Stimulated activated naive CD4-positive, alpha-beta T cell treated with Interleukin-2 at 50 U/mL for 16 hours (primary cell): ENCODE measurements around the gene CYREN.
"Not testable (repeated sequence)": the region's sequence is repeated elsewhere in the genome, so short reads cannot be mapped to it uniquely, and the experiment has no call there.

Experiments used
- DNase-seq: peaks from one replicate; lab custom pipeline; 2025; lab: John Stamatoyannopoulos, UW

Gene CYREN

GRCh38 chr7:135159359-135160085 is 11.0 kb downstream of the CYREN start:
- DNase-seq = no peak

- DNase-seq = no peak
These were observed 11.6 kb downstream of the CYREN start for GRCh38 chr7:135158874-135159273.

GRCh38 chr7:135158141-135158655 is 12.3 kb downstream of the CYREN start:
- DNase-seq = no peak

DNA sequence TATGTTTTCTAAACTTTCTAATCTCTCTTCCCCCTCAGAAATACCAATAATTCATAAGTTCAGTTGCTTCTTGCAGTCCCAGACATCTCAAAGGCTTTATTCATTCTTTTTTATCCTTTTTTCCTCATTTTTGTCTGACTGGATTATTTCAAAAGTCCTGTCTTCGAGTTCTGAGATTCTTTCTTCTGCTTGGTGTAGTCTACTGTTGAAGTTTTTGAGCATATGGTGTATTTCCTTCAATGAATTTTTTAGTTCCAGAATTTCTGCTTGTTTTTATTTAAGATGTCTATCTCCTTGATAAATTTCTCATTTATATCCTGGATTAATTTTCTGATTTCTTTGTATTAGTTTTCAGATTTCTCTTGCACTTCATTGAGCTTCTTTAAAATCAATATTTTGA is 14.2 kb downstream of the CYREN start:
- DNase-seq = no peak

- no peak for DNase-seq
These were observed 15.8 kb downstream of the CYREN start for GRCh38 chr7:135154734-135155133.

GRCh38 chr7:135152442-135152841 is 18.1 kb downstream of the CYREN start:
- DNase-seq = no peak

DNA sequence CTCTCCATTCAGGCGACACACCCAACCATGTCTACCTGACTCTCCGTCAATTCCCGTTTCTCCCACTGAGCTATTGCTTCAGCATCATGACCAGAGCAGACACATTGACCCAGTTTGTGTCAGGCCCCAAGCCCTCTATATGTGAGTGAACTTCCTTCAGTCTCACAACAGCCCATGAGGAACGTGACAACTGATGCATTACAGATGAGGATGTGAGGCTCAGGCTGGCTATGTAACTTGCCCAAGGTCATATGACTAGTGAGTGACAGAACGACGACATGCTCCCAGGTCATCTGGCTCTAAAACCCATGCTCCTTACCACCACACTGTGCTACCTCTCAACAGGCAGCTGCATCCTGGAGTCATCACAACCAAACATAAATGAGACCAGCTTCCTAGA is 19.0 kb downstream of the CYREN start:
- DNase-seq = no peak

GRCh38 chr7:135151132-135151531 is 19.4 kb downstream of the CYREN start:
- no peak for DNase-seq

DNA sequence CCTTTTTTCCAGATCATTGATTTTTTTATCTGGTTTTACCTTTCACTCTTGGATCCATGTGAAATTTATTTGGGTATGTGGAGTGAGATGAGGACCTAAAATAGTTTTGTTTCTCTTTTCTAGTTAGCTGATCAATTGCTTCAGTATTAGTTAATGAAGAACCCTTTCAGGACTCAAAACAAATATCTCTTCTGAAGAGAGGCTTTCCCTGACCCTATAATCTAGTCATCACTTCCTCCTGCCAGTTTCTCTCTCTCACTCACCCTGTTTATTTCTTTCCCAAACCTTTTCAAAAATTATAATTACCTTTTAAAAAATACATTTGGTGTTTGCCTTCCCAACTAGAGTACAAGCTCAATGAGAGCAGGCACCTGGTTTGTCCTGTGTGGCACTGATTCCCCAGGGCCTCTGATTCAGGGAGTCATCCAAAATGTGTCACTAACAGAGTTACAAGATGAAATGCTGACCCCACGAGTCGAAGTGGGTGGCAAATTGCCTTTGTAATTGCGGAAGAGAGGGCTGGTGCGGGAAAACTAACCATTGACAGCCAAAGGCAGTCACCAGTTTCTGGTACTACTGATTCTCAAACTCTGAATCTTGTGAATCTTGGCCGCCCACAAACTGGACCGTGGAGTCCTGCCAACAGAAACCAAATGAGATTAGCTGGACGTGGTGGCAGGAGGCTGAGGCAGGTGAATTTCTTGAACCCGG is 20.3 kb downstream of the CYREN start:
- no peak for DNase-seq

GRCh38 chr7:135147899-135148721 is 22.4 kb downstream of the CYREN start, which contains the start of gene TMEM140:
Gene TMEM140 (plus strand): TSS chr7:135148072. CDS start chr7:135164442, 16,370 bp downstream.
- peak; percentile 48 for DNase-seq

- no peak for DNase-seq
These were observed 23.1 kb downstream of the CYREN start for GRCh38 chr7:135147341-135147898.

DNA sequence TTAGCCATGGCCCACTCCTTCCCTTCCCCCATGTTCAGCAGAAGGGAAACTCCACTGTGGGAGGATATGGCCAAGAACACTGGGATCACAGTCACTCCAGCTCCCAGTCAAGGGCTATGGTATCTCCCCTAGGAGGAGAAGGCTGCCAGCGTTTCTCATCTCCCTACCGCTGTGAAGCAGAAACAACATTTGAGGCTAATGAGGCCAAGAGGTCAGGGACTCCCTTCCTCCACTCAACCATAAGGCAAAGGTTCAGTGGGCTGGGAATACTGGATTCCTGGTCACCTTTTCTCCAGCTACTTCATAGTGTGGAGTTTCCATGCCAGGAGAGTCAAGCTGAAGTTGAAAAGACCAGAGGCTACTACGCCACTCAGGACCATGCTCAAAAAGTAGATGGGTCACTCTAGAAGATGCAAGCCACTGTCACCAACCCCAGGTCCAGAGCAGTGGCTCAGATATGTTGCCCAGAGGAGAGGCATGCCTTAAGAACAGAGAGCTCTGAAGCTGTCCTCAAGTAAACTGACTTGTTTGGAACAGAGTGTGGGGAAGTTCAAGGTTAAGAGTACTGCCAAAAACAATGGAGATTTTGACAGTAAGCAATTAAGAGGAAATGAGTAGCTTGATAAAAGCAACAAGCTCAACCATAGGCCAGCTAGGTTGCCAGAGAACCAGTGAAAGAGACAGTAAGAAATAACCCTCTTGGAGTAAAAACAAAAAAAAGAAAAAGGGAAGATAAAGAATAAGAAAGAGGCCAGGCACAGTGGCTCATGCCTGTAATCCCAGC is 26.4 kb downstream of the CYREN start:
- no peak for DNase-seq

DNA sequence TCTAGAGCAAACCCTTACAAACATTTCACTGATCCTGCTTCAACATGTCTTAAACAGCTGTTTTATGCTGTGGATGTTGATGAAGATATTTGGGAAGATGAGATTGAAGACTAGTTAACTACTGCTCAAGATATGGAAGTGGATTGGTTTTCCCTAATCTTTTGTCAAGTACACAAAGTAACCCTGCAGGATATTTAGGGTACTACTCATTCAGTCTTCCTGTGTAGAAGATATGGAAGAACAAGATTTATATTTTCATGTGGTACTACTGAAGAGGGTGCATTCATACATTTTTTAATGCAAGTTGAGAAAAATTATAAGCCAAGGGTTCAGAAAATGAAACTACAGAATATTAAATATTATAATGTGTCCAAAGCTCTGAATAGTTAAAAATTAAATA is 40.9 kb downstream of the CYREN start:
- DNase-seq = no peak

DNA sequence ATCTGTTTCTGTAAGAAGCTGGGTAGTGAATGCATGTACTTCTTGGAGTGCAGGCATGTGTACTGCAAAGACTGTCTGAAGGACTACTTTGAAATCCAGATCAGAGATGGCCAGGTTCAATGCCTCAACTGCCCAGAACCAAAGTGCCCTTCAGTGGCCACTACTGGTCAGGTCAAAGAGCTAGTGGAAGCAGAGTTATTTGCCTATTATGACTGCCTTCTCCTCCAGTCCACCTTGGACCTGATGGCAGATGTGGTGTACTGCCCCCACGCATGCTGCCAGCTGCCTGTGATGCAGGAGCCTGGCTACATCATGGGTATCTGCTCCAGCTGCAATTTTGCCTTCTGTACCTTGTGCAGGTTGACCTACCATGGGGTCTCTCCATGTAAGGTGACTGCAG is 41.6 kb downstream of the CYREN start:
- DNase-seq = no peak

DNA sequence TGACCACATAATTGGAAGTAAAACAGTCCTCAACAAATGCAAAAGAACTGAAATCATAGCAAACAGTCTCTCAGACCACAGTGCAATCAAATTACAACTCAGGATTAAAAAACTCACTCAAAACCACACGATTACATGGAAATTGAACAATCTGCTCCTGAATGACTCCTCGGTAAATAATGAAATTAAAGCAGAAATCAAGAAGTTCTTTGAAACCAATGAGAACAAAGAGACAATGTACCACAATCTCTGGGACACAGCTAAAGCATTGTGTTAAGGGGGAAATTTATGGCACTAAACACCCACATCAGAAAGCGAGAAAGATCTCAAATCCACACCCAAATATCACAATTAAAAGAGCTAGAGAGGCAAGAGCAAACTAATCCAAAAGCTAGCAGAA is 45.9 kb downstream of the CYREN start:
- not testable (repeated sequence) for DNase-seq

DNA sequence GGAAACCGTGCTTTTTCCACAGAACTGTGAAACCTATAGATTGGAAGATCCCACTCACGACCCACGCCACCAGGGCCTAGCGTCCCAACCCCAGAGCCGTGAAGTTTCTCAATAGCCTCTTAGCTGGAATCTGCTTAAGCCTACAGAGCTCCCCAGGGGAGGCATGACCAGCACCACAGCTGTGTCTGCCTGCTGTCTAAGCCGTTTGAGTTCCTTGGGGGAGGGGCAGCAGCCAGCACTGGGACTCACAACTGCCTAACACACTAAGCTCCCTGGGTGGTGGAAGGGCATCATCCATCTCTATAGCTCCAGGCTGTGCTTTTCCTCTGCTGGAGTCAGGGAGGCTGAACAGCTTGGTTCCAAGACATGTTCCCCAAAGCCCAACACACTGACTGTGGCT is 48.6 kb downstream of the CYREN start:
- no peak for DNase-seq

- DNase-seq = no peak
These were observed 53.4 kb downstream of the CYREN start for GRCh38 chr7:135117096-135117495.
